HFF-Myc (cell line): ENCODE results near the gene TCP1.

Experiments
- DNase-seq: peaks from one replicate; pipeline ENCODE4 v3.0.0-alpha.2; 2011; ENCODE audit warnings: low read depth; ENCODE audit errors: extremely low read depth
- H3K4me3 ChIP-seq: replicated peaks from 2 replicates; pipeline ENCODE4 v1.5.1; 2011; ENCODE audit warnings: low read depth, mild to moderate bottlenecking, control low read depth, low read length
- TF ChIP-seq, protein P1 (sequence below): IDR thresholded peaks from 2 replicates; pipeline ENCODE4 v1.5.1; 2012; ENCODE audit warnings: mild to moderate bottlenecking, low read depth, low read length, control low read depth; ENCODE audit errors: missing control alignments

Gene TCP1

DNA sequence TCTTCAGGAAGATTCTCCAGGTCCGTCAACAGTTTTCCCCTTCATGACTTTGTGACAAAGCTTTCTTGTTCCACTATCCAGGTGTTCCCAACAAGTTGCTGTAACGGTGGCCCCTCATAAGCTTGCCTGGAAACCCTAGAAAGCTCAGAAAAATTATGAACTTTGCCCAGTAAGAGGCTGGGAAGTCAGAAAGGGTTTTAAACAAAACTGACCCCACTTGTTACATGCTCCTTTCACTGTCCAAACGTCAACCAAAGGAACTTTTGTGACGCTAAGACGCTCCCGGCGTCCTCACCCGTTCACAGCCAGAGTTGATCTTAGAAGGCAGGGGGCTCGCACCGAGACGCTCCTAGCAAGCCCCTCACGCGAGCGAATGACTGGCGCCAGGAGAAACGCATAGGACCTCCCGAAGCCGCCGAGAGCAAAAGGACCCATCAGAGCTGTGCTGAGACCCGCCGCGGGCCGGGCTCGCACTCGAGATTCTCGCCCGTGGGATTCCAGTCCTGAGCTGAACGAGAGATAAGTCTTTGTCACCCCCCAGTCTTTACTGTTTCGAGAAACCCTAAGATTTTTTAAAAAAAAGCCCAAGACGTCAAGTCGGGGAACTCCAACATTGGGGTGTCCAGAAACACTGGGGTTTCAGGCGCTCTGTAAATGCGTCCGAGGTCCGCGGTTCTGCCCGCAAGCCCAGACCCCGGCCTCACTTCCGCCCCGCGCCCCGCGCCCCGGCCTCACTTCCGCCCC is 28.1 kb downstream of the TCP1 start:
- no peak for DNase-seq
- peak overlapping the region; percentile 70 for H3K4me3 ChIP-seq
- TF ChIP-seq, protein P1, sequence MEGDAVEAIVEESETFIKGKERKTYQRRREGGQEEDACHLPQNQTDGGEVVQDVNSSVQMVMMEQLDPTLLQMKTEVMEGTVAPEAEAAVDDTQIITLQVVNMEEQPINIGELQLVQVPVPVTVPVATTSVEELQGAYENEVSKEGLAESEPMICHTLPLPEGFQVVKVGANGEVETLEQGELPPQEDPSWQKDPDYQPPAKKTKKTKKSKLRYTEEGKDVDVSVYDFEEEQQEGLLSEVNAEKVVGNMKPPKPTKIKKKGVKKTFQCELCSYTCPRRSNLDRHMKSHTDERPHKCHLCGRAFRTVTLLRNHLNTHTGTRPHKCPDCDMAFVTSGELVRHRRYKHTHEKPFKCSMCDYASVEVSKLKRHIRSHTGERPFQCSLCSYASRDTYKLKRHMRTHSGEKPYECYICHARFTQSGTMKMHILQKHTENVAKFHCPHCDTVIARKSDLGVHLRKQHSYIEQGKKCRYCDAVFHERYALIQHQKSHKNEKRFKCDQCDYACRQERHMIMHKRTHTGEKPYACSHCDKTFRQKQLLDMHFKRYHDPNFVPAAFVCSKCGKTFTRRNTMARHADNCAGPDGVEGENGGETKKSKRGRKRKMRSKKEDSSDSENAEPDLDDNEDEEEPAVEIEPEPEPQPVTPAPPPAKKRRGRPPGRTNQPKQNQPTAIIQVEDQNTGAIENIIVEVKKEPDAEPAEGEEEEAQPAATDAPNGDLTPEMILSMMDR, result no peak

GRCh38 chr6:159760602-159761057 is 28.8 kb downstream of the TCP1 start:
- peak overlapping the region; percentile 70; the same call in 1 of the 2 replicates for H3K4me3 ChIP-seq
- no peak for DNase-seq
- TF ChIP-seq, protein P1, result no peak

- TF ChIP-seq, protein P1, result no peak
- H3K4me3 ChIP-seq, result no peak overlapping the region
- no peak for DNase-seq
These were observed 29.8 kb downstream of the TCP1 start for GRCh38 chr6:159759645-159760044.

GRCh38 chr6:159758031-159759001 is 31.1 kb downstream of the TCP1 start:
- TF ChIP-seq, protein P1, result peak; percentile 32
- no peak for DNase-seq

GRCh38 chr6:159756508-159756907 is 32.9 kb downstream of the TCP1 start:
- TF ChIP-seq, protein P1, result no peak
- DNase-seq, result no peak
- H3K4me3 ChIP-seq, result no peak overlapping the region

More at GRCh38 chr6:159758031-159759001, 31.1 kb downstream of the TCP1 start:
- no peak overlapping the region for H3K4me3 ChIP-seq

DNA sequence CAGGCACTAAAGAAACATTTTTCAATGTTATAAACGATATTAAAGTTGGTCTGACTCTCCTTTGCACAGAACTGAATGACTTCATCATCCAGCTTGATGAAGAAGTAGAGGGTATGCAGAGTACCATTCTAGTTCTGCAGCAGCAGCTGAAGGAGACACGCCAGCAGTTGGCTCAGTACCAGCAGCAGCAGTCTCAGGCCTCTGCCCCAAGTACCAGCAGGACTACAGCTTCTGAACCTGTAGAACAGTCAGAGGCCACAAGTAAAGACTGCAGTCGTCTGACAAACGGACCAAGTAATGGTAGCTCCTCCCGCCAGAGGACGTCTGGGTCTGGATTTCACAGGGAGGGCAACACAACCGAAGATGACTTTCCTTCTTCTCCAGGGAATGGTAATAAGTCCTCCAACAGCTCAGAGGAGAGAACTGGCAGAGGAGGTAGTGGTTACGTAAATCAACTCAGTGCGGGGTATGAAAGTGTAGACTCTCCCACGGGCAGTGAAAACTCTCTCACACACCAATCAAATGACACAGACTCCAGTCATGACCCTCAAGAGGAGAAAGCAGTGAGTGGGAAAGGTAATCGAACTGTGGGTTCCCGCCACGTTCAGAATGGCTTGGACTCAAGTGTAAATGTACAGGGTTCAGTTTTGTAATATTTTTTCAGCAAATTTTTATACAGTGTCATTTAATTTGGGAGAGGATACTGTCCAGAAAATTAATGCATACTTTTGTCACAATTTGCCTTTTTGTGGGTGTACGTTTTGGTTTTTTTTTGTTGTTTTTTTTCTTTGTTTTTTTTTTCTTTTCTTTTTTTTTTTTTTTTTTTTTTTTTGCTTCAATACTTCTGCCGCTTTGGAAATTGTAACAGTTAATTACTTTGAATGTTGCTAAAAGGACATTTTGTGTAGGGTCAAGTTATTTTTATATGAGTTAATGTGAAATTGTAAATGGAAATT is 34.2 kb downstream of the TCP1 start:
- DNase-seq, result no peak
- TF ChIP-seq, protein P1, result no peak
- no peak overlapping the region for H3K4me3 ChIP-seq
